ENCODE data around the gene UCK1.

UCK1 gene

GRCh38 chr9:131476777-131477345 lies 54.2 kb downstream of the UCK1 start:
- no peak for DNase-seq (ENCODE audit: low read depth)

GRCh38 chr9:131475956-131476776 lies 54.9 kb downstream of the UCK1 start:
- DNase-seq (ENCODE audit: low read depth) = no peak

- no peak for DNase-seq (ENCODE audit: low read depth)
These were observed 55.7 kb downstream of the UCK1 start for GRCh38 chr9:131475111-131475955.

- no peak for DNase-seq (ENCODE audit: low read depth)
These were observed 56.4 kb downstream of the UCK1 start for GRCh38 chr9:131474711-131475110.

GRCh38 chr9:131473891-131474290 lies 57.2 kb downstream of the UCK1 start:
- no peak for DNase-seq (ENCODE audit: low read depth)
